K562 (cell line): ENCODE results near the gene NBEA. TPM values are rescaled to one million over a fixed set of nuclear protein-coding genes. Genes with fewer than 3 reads are reported as not detected.

ENCODE experiments used
- ATAC-seq: fragments of 200-7000 bp; cut with Tn5 transposase; 3 replicates; pipeline ENCODE4 v1.9.1; 2020; ENCODE audit warnings: moderate library complexity
- BruUV-seq: library from RNA; stranded (reverse); fragments of 400-500 nt; replicated peaks from 2 replicates; lab custom pipeline; 2021; lab: Mats Ljungman, UMichigan
- CTCF ChIA-PET: fragments of 300-600 bp; formaldehyde crosslinking; extraction: SDS; loops from one replicate; lab custom pipeline; 2021; ENCODE audit warnings: low intra/inter-chr PET ratio; lab: Yijun Ruan, JAX
- POLR2A ChIA-PET: fragments of 300-600, 350-650 bp; sonication (Branson Sonifier 250); formaldehyde crosslinking; extraction: SDS; loops from one replicate; lab custom pipeline; 2021; ENCODE audit warnings: antibody characterized with exemption, inconsistent platforms; lab: Yijun Ruan, JAX
- DNase-seq, 4 experiments: peaks; one replicate each; pipeline versions ENCODE4 v3.0.0 to v3.0.0-alpha.2; 2011 to 2018; ENCODE audit warnings: low spot score in 3 of 4, mixed read lengths in 3 of 4; ENCODE audit errors: extremely low read depth in 1 of 4
- FAIRE-seq: peaks from 2 replicates; lab custom pipeline; 2011; peaks lifted over from hg19 to GRCh38; lab: Jason Lieb, UNC
- H2AFZ ChIP-seq: 2 replicates; pipeline ENCODE4 v1.6.0; 2011; ENCODE audit warnings: low read depth, low read length, control low read depth, inconsistent platforms
- H3K27ac ChIP-seq: fragments of 200-600 bp; 3 replicates; pipeline ENCODE4 v1.8.0; 2011; ENCODE audit warnings: low read depth, mild to moderate bottlenecking, control low read depth, inconsistent platforms, low read length, moderate library complexity, mixed read lengths; ENCODE audit errors: extremely low read depth
- H3K27me3 ChIP-seq, 2 experiments: fragments of 300-600 bp in 1 of 2; 2 replicates in 1 of 2; 3 replicates in 1 of 2; pipeline versions ENCODE4 v1.6.0 to v1.8.0; 2011; ENCODE audit warnings: inconsistent platforms in 2 of 2, low read length in 2 of 2, mild to moderate bottlenecking in 1 of 2, mixed read lengths in 1 of 2, moderate library complexity in 1 of 2; ENCODE audit not compliant: control insufficient read depth in 2 of 2, insufficient read depth in 2 of 2
- H3K36me3 ChIP-seq: fragments of 300-600 bp; 3 replicates; pipeline ENCODE4 v1.8.0; 2011; ENCODE audit warnings: mild to moderate bottlenecking, low read length, inconsistent platforms; ENCODE audit not compliant: control insufficient read depth, insufficient read depth
- H3K4me1 ChIP-seq, 2 experiments: fragments of 200-600 bp in 1 of 2; replicated peaks in 1 of 2; 2 replicates in 1 of 2; 3 replicates in 1 of 2; pipeline versions ENCODE4 v1.5.1 to v1.8.0; 2011; ENCODE audit warnings: inconsistent platforms in 2 of 2, low read length in 2 of 2, mild to moderate bottlenecking in 1 of 2, mixed read lengths in 1 of 2, moderate library complexity in 1 of 2; ENCODE audit not compliant: control insufficient read depth in 2 of 2, insufficient read depth in 2 of 2
- H3K4me2 ChIP-seq: 2 replicates; pipeline ENCODE4 v1.6.1; 2011; ENCODE audit warnings: low read length, control low read depth, inconsistent platforms, mixed read lengths; ENCODE audit not compliant: insufficient read depth
- H3K4me3 ChIP-seq: fragments of 200-600 bp; sonication (generic), shearing (Covaris generic); 2 replicates; pipeline ENCODE4 v1.5.1; 2016; ENCODE audit warnings: control low read depth, inconsistent platforms
- H3K79me2 ChIP-seq: fragments of 200-600 bp; 3 replicates; pipeline ENCODE4 v1.8.0; 2011; ENCODE audit warnings: low read length, inconsistent platforms; ENCODE audit not compliant: control insufficient read depth, insufficient read depth
- H3K9ac ChIP-seq, 2 experiments: 2 replicates each; pipeline versions ENCODE4 v1.6.0 to v1.6.1; 2011; ENCODE audit warnings: low read depth in 2 of 2, low read length in 2 of 2, control low read depth in 1 of 2, inconsistent platforms in 1 of 2, mild to moderate bottlenecking in 1 of 2, mixed read lengths in 1 of 2; ENCODE audit not compliant: insufficient read depth in 1 of 2
- H3K9me1 ChIP-seq: one replicate; pipeline ENCODE4 v1.6.0; 2011; ENCODE audit warnings: inconsistent platforms, mild to moderate bottlenecking, low read length, moderate library complexity; ENCODE audit not compliant: control insufficient read depth, insufficient read depth
- H3K9me3 ChIP-seq: replicated peaks from 2 replicates; pipeline ENCODE4 v1.5.1; 2011; ENCODE audit warnings: low read depth, low read length, inconsistent platforms; ENCODE audit not compliant: control insufficient read depth, insufficient read depth
- H4K20me1 ChIP-seq: replicated peaks from 2 replicates; pipeline ENCODE4 v1.6.1; 2011; ENCODE audit warnings: low read length, inconsistent platforms, mixed read lengths; ENCODE audit not compliant: control insufficient read depth, insufficient read depth
- MITF ChIP-seq: IDR thresholded peaks from 2 replicates; pipeline ENCODE4 v1.6.1; 2014; ENCODE audit warnings: antibody characterized with exemption
- NFXL1 ChIP-seq: fragments of 450-650 bp; formaldehyde crosslinking; IDR thresholded peaks from 2 replicates; pipeline ENCODE4 v1.4.0; 2021; ENCODE audit warnings: mild to moderate bottlenecking
- ZNF280A ChIP-seq: fragments of 450-650 bp; IDR thresholded peaks from 2 replicates; pipeline ENCODE4 v1.6.1; 2018; ENCODE audit warnings: mild to moderate bottlenecking, low read depth; ENCODE audit not compliant: partially characterized antibody
- WGBS: fragments of 100-300 bp; shearing (Covaris generic); methylation state at CpG from one replicate; pipeline ENCODE4 v1.1.6; 2016; ENCODE audit warnings: low coverage, mixed read lengths; ENCODE audit not compliant: insufficient coverage; ENCODE audit errors: missing lambda C conversion rate; 5-methylcytosine and 5-hydroxymethylcytosine counted together
- in situ Hi-C: fragments of 300-500 bp; cut with MboI; formaldehyde crosslinking; loops from 4 replicates; pipeline ENCODE4 v1.15.0; 2018; ENCODE audit warnings: inconsistent platforms, mixed read lengths
- intact Hi-C: fragments of 100-400 bp; cut with micrococcal nuclease; formaldehyde crosslinking; loops from 2 replicates; pipeline ENCODE4 v1.14.2; 2022
- polyA plus RNA-seq, 8 experiments: library from polyadenylated mRNA; depleted of rRNA in 4 of 8; stranded (reverse) in 5 of 8; unstranded in 3 of 8; fragments of >200 nt; fragmentation: Nextera tagmentation in 2 of 8; fragmentation: Illumina TruSeq in 1 of 8; extraction: Ambion mirVana in 2 of 8; extraction: Trizol in 1 of 8; gene quantifications; 2 replicates each; pipeline versions ENCODE4 v1.2.1 to v1.2.3, GENCODE V29; 2011 to 2014; ENCODE audit warnings: inconsistent platforms in 1 of 8, missing spikeins in 1 of 8
- total RNA-seq, 7 experiments: library from RNA; depleted of rRNA in 6 of 7; stranded (reverse); fragments of >200 nt in 6 of 7; fragmentation: Illumina TruSeq in 2 of 7; extraction: Trizol in 2 of 7; gene quantifications; 2 replicates each; pipeline versions ENCODE4 v1.2.1 to v1.2.3, GENCODE V29; 2011 to 2021; ENCODE audit warnings: low replicate concordance in 1 of 7

The NBEA gene
- total and polyA plus RNA-seq, 9 of the 15 experiments (the other 6 are each of a cell fraction or from before 2014, with no cell fraction given), result 0.03 to 0.94 (median 0.05) TPM; not detected in 2

DNA sequence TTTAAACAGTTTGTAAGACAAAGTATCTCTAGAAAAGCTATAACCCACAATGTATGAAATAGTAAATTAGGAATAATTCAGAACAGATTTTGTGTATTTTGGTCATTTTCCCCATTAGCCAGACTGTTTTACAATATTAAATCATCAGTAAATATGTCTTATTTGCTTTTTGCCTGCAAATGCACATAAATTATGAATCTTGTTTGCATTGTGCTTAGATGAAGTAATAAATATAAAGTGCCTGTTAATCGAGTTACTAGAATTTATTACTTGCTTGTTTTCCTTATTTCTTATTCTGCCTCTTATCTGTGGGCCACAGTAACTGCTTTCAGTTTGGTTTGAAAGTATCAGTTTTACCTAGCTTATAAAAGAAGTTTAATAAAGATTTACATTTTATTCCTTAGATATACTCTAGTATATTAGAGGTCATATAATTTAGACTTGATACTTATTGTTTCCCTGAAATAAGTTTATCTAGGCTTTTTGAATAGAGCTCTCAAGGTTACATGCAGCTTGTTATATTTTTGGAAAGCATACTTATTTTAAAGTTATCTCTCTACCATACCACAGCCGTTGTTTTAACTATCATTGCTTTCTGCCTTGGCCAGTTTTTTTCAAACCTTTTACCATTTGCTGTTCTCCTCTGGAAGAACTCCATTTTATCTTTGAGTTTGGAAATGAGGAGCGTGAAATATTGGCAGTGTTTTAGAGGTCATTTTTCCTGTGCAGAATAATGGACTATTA, 238.0 kb downstream of the NBEA start:
- Histone ChIP-seq H3K27ac (no peak overlapping the region), H3K4me1 (no peaks in the 10 kb centered on the region), H3K4me3 (no peak overlapping the region), H3K4me2 (no peak overlapping the region), H3K27me3 (no peaks in the 10 kb centered on the region), H4K20me1 (no peaks in the 10 kb centered on the region), H3K79me2 (no peaks in the 10 kb centered on the region), H3K9me1 (no peaks in the 10 kb centered on the region), H3K9me3 (no peaks in the 10 kb centered on the region), H2AFZ (no peak overlapping the region), H3K36me3 (no peaks in the 10 kb centered on the region), H3K9ac (no peak overlapping the region)
- in situ Hi-C loops, result no loop called here
- POLR2A ChIA-PET, result no interaction called here
- no peak for ATAC-seq
- TF ChIP-seq MITF, result no peak
- CTCF ChIA-PET, result no interaction called here
- no peak for FAIRE-seq
- 0% methylated on average over 3 of the region's 3 CpGs for WGBS
- intact Hi-C loops, result no loop called here
- no TSS peak for BruUV-seq
- no peak for DNase-seq

GRCh38 chr13:35190241-35190640, 248.2 kb downstream of the NBEA start:
- ChIA-PET CTCF (no interaction called here), POLR2A (no interaction called here)
- Histone ChIP-seq H3K9ac (no peak overlapping the region), H3K9me3 (no peaks in the 10 kb centered on the region), H3K9me1 (no peaks in the 10 kb centered on the region), H3K4me3 (no peak overlapping the region), H3K27me3 (no peaks in the 10 kb centered on the region), H3K36me3 (no peaks in the 10 kb centered on the region), H3K4me1 (no peaks in the 10 kb centered on the region), H2AFZ (no peak overlapping the region), H3K79me2 (no peaks in the 10 kb centered on the region), H4K20me1 (no peaks in the 10 kb centered on the region), H3K27ac (no peak overlapping the region), H3K4me2 (no peak overlapping the region)
- in situ Hi-C loops (no loop called here), intact Hi-C loops (no loop called here)
- TF ChIP-seq ZNF280A (no peak), NFXL1 (CRISPR knock-in tag) (no peak)
- DNase-seq (no peak), ATAC-seq (no peak), FAIRE-seq (no peak)
- no TSS peak for BruUV-seq
- WGBS, result 0% methylated on average over 2 of the region's 2 CpGs
